Upper lobe of right lung (tissue), 1 donor: Measurements from ENCODE around the gene ARL4A. TPM values are rescaled to one million over a fixed set of nuclear protein-coding genes. Genes with fewer than 3 reads are reported as not detected.
"Not testable (repeated sequence)": the region's sequence is repeated elsewhere in the genome, so short reads cannot be mapped to it uniquely, and the experiment has no call there.

Experiments
- ATAC-seq: fragments of 200-7000 bp; cut with Tn5 transposase; one replicate; pipeline ENCODE4 v1.9.1; 2020; ENCODE audit warnings: mild to moderate bottlenecking, moderate library complexity
- DNase-seq: peaks from one replicate; pipeline ENCODE4 v3.0.0-alpha.2; 2020
- H3K27ac ChIP-seq: fragments of 200-600 bp; one replicate; pipeline ENCODE4 v1.8.0; 2022
- H3K27me3 ChIP-seq: fragments of 200-600 bp; one replicate; pipeline ENCODE4 v1.8.0; 2022; ENCODE audit warnings: mild to moderate bottlenecking
- H3K36me3 ChIP-seq: fragments of 200-600 bp; one replicate; pipeline ENCODE4 v1.8.0; 2022
- H3K4me1 ChIP-seq: fragments of 200-600 bp; one replicate; pipeline ENCODE4 v1.8.0; 2022
- H3K4me3 ChIP-seq: fragments of 200-600 bp; one replicate; pipeline ENCODE4 v1.8.0; 2022; ENCODE audit warnings: mild to moderate bottlenecking
- H3K9me3 ChIP-seq: fragments of 200-600 bp; one replicate; pipeline ENCODE4 v1.8.0; 2022
- CTCF ChIP-seq: fragments of 200-600 bp; IDR thresholded peaks from one replicate; pipeline ENCODE4 v1.8.0; 2022; ENCODE audit warnings: antibody characterized with exemption
- intact Hi-C: fragments of 100-400 bp; cut with DNase I; formaldehyde crosslinking; loops from one replicate; pipeline ENCODE4 v1.11.0; 2022
- total RNA-seq: library from RNA; stranded (reverse); fragmentation: NEBNext Ultra II Directional; extraction: Animal tissue kit (Norgen Biotek cat#: 25700); gene quantifications from one replicate; pipeline ENCODE4 v1.2.1, GENCODE V29; 2021
- donor health status: DM: no; HTN: yes; CAD: no; lungs with severe emphysema.

ARL4A gene
- total RNA-seq, 1 donor from 2014 or later: 35.6 TPM

GRCh38 chr7:12653518-12653917 is 33.9 kb upstream of the ARL4A start:
- no peaks in the 10 kb centered on the region for H3K36me3 ChIP-seq
- DNase-seq: no peak
- intact Hi-C loops: no loop called here
- no peaks in the 10 kb centered on the region for H3K4me1 ChIP-seq
- H3K4me3 ChIP-seq: no peak overlapping the region
- ATAC-seq: no peak
- no peaks in the 10 kb centered on the region for H3K27me3 ChIP-seq
- TF ChIP-seq CTCF: no peak
- H3K9me3 ChIP-seq: no peaks in the 10 kb centered on the region
- H3K27ac ChIP-seq: no peak overlapping the region

GRCh38 chr7:12655161-12655560 is 32.3 kb upstream of the ARL4A start:
- Histone ChIP-seq H3K27me3 (no peaks in the 10 kb centered on the region), H3K27ac (no peak overlapping the region), H3K36me3 (no peaks in the 10 kb centered on the region), H3K4me1 (no peaks in the 10 kb centered on the region), H3K9me3 (no peaks in the 10 kb centered on the region), H3K4me3 (no peak overlapping the region)
- intact Hi-C loops: no loop called here
- ATAC-seq (no peak), DNase-seq (no peak)
- no peak for TF ChIP-seq CTCF

GRCh38 chr7:12660423-12660822 is 27.0 kb upstream of the ARL4A start:
- intact Hi-C loops, DNase-seq, H3K9me3 ChIP-seq, H3K4me3 ChIP-seq, H3K27ac ChIP-seq, H3K36me3 ChIP-seq, ATAC-seq, H3K27me3 ChIP-seq, H3K4me1 ChIP-seq: not testable (repeated sequence)

DNA sequence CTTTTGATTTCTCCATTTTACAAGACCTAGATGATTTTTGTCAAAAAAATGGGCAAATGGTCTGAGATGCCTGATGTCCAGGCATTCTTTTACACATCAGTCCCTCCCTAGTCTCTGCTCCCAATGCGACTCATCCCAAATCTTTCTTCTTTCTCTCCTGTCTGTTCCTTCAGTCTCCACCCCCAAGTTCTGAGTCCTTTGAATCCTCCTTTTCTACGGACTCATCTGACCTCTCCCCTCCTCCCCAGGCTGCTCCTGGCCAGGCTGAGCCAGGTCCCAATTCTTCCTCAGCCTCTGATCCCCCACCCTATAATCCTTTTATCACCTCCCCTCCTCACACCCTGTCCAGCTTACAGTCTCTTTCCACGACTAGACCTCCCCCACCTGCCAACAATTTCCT is 26.4 kb upstream of the ARL4A start:
- H3K4me1 ChIP-seq, H3K27me3 ChIP-seq, intact Hi-C loops, H3K9me3 ChIP-seq, DNase-seq, ATAC-seq, H3K27ac ChIP-seq, H3K36me3 ChIP-seq, H3K4me3 ChIP-seq: not testable (repeated sequence)

- Histone ChIP-seq H3K36me3 (no peaks in the 10 kb centered on the region), H3K4me3 (no peak overlapping the region), H3K4me1 (no peaks in the 10 kb centered on the region), H3K27me3 (no peaks in the 10 kb centered on the region), H3K27ac (no peak overlapping the region), H3K9me3 (no peaks in the 10 kb centered on the region)
- no peak for TF ChIP-seq CTCF
- intact Hi-C loops: no loop called here
- DNase-seq (no peak), ATAC-seq (no peak)
Measured at GRCh38 chr7:12661581-12661980, 25.9 kb upstream of the ARL4A start.

DNA sequence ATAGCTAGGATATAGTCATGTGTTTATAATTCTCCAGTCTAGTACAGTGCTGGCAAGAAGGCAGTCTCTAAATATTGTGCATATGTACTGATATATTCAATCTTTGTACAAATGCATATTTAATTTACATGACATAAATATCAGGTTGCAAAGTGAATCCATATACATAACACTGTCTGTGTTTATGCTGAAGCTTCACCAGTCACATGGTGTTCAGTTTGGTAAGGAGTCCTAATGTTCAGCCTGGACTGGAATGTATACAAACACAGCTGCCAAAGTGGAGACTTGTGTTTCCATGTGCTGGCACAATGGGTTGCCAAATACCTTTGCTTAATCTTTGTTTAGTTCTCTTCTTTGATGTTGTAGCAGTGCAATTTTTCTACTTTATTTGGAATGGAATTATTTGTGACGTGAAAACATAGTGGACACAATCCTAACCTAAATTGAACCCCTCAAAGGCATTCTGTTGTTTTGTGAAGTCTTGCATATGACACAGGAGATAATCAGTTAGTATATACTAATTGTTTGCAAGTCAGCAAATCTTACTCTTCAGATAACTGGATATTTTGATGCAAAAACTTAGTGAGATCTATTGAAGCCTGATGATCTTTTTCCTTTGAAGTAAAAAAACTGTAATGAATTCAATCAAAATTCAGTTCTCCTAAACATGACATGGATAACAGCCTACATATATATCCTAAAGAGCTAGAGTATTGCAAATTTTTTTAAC is 17.3 kb upstream of the ARL4A start:
- H3K4me1 ChIP-seq: peaks cover 14% of the 10 kb centered on the region
- H3K9me3 ChIP-seq: no peaks in the 10 kb centered on the region
- intact Hi-C loops: no loop called here
- no peak for TF ChIP-seq CTCF
- DNase-seq (no peak), ATAC-seq (peak; percentile 61)
- H3K4me3 ChIP-seq: no peak overlapping the region
- H3K27ac ChIP-seq: no peak overlapping the region
- no peaks in the 10 kb centered on the region for H3K36me3 ChIP-seq
- no peaks in the 10 kb centered on the region for H3K27me3 ChIP-seq
